DND-41 (cell line): ENCODE measurements around the gene CHAMP1.

Experiments
- ATAC-seq: fragments of 200-7000 bp; cut with Tn5 transposase; 3 replicates; pipeline ENCODE4 v1.9.1; 2021; ENCODE audit warnings: low read depth; ENCODE audit not compliant: insufficient read depth
- DNase-seq: peaks from one replicate; pipeline ENCODE4 v3.0.0-alpha.2; 2020
- H2AFZ ChIP-seq: 2 replicates; pipeline ENCODE4 v1.6.0; 2012; ENCODE audit warnings: low read depth, low read length
- H3K27ac ChIP-seq: 2 replicates; pipeline ENCODE4 v1.5.1; 2012; ENCODE audit warnings: low read length, inconsistent platforms
- H3K27me3 ChIP-seq: fragments of 200-600 bp; sonication (generic); 2 replicates; pipeline ENCODE4 v1.6.0; 2012; ENCODE audit warnings: low read length, mild to moderate bottlenecking, inconsistent platforms; ENCODE audit not compliant: insufficient read depth, poor library complexity
- H3K36me3 ChIP-seq: 2 replicates; pipeline ENCODE4 v1.5.1; 2012; ENCODE audit warnings: low read length, inconsistent platforms; ENCODE audit not compliant: insufficient read depth
- H3K4me1 ChIP-seq: 2 replicates; pipeline ENCODE4 v1.5.1; 2012; ENCODE audit warnings: mild to moderate bottlenecking, low read length; ENCODE audit not compliant: insufficient read depth
- H3K4me2 ChIP-seq: 2 replicates; pipeline ENCODE4 v1.6.0; 2012; ENCODE audit warnings: mild to moderate bottlenecking, moderate library complexity, low read length, inconsistent platforms; ENCODE audit not compliant: insufficient read depth
- H3K4me3 ChIP-seq, 2 experiments: fragments of 200-600 bp in 1 of 2; shearing (Covaris generic) in 1 of 2; 2 replicates each; pipeline ENCODE4 v1.5.1; 2012 to 2016; ENCODE audit warnings: inconsistent platforms in 2 of 2, low read length in 2 of 2, mild to moderate bottlenecking in 2 of 2, low read depth in 1 of 2, moderate library complexity in 1 of 2
- H3K79me2 ChIP-seq: 2 replicates; pipeline ENCODE4 v1.6.0; 2012; ENCODE audit warnings: low read length, inconsistent platforms; ENCODE audit not compliant: insufficient read depth
- H3K9ac ChIP-seq: 2 replicates; pipeline ENCODE4 v1.6.0; 2012; ENCODE audit warnings: low read depth, mild to moderate bottlenecking, inconsistent platforms, low read length, moderate library complexity
- H3K9me3 ChIP-seq: 2 replicates; pipeline ENCODE4 v1.5.1; 2012; ENCODE audit warnings: low read length, moderate library complexity, mild to moderate bottlenecking, inconsistent platforms; ENCODE audit not compliant: insufficient read depth, severe bottlenecking
- H4K20me1 ChIP-seq: 2 replicates; pipeline ENCODE4 v1.6.0; 2012; ENCODE audit warnings: low read length; ENCODE audit not compliant: insufficient read depth
- CTCF ChIP-seq: IDR thresholded peaks from 2 replicates; pipeline ENCODE4 v1.5.1; 2012; ENCODE audit warnings: borderline replicate concordance, low read length, moderate library complexity, mild to moderate bottlenecking; ENCODE audit not compliant: poor library complexity, severe bottlenecking; ENCODE audit errors: extremely low read depth
- EZH2 ChIP-seq: IDR thresholded peaks from 3 replicates; pipeline ENCODE4 v1.6.1; 2012; ENCODE audit warnings: borderline replicate concordance, low read depth, mild to moderate bottlenecking, moderate library complexity, low read length, inconsistent platforms; ENCODE audit not compliant: severe bottlenecking

Gene CHAMP1

GRCh38 chr13:114268344-114269280 lies 45.7 kb upstream of the CHAMP1 start:
- H3K27me3 ChIP-seq: no peaks in the 10 kb centered on the region
- no peak overlapping the region for H3K27ac ChIP-seq
- H3K9ac ChIP-seq: no peak overlapping the region
- H3K4me3 ChIP-seq: no peak overlapping the region
- DNase-seq: no peak
- no peaks in the 10 kb centered on the region for H3K9me3 ChIP-seq
- peaks cover 84% of the 10 kb centered on the region for H3K36me3 ChIP-seq
- H2AFZ ChIP-seq: no peak overlapping the region
- no peak overlapping the region for H3K4me2 ChIP-seq
- TF ChIP-seq EZH2 (no peak), CTCF (no peak)
- peaks cover 8% of the 10 kb centered on the region for H3K4me1 ChIP-seq
- no peaks in the 10 kb centered on the region for H3K79me2 ChIP-seq
- H4K20me1 ChIP-seq: peaks cover 3% of the 10 kb centered on the region; the same call in 1 of the 2 replicates
- no peak for ATAC-seq

GRCh38 chr13:114269281-114269770 lies 45.0 kb upstream of the CHAMP1 start:
- Histone ChIP-seq H3K9ac (no peak overlapping the region), H2AFZ (no peak overlapping the region), H3K4me2 (no peak overlapping the region), H3K9me3 (no peaks in the 10 kb centered on the region), H4K20me1 (no peaks in the 10 kb centered on the region), H3K36me3 (peaks cover 82% of the 10 kb centered on the region), H3K4me3 (no peak overlapping the region), H3K79me2 (no peaks in the 10 kb centered on the region), H3K27me3 (no peaks in the 10 kb centered on the region), H3K27ac (no peak overlapping the region), H3K4me1 (peaks cover under 1% of the 10 kb centered on the region; the same call in 1 of the 2 replicates)
- no peak for DNase-seq
- TF ChIP-seq CTCF (no peak), EZH2 (no peak)
- no peak for ATAC-seq

GRCh38 chr13:114272977-114273376 lies 41.3 kb upstream of the CHAMP1 start:
- H3K27me3 ChIP-seq: no peaks in the 10 kb centered on the region
- no peaks in the 10 kb centered on the region for H3K4me1 ChIP-seq
- ATAC-seq: no peak
- H4K20me1 ChIP-seq: no peaks in the 10 kb centered on the region
- no peak overlapping the region for H3K4me2 ChIP-seq
- no peak overlapping the region for H3K9ac ChIP-seq
- peaks cover 78% of the 10 kb centered on the region for H3K36me3 ChIP-seq
- H2AFZ ChIP-seq: no peak overlapping the region
- no peak for DNase-seq
- H3K27ac ChIP-seq: no peak overlapping the region
- no peaks in the 10 kb centered on the region for H3K9me3 ChIP-seq
- H3K79me2 ChIP-seq: no peaks in the 10 kb centered on the region
- H3K4me3 ChIP-seq: no peak overlapping the region
- no peak for TF ChIP-seq EZH2
- TF ChIP-seq CTCF: no peak
